ENCODE measurements around the gene PICK1. TPM values are rescaled to one million over a fixed set of nuclear protein-coding genes. Genes with fewer than 3 reads are reported as not detected.

Gene PICK1
- 9.8 and 17.2 TPM in 2 replicates for total RNA-seq

DNA sequence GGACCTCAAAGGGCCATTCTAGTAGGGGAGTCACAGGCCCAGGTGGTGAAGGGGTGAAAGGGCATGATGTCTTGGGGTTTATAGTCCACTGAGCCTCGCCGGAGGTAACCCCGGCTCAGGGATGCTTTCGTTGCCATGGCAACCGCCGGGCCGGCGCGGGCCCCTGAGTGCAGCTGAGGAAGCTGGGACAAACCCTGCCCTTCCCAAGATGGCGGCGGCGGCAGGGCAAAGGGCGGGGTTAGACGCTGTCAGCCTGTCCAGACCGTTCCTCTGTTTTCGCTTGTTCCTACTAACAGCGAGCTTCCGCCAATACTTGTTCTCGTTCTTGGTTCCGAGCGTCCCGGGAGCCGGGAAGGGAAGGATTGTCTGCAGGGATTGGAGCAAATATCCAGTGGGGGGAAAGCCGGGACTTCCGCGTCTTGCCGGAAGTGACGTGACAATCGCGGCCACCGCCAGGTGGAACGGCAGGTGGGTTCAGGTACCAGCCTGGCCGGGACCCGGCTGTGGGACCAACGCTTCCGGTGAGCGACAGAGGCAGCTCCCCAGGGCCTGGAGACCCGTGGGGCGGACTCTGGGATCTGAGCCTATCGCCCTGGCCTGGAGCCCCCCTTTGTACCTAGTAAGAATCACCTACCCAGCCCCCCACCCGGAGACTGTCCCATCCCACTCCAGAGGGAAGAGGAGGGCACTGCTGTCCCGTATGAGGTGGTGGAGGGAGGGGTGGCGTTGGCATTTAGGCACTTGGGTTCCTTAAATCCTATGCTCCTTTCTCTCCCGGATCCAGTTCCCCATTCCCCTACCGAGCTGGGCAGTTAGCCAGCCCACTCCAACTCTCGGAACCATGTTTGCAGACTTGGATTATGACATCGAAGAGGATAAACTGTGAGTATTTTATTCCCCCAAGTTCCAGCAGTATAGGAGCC lies at the start of gene PICK1:
Gene PICK1 (plus strand): TSS at position 436 of the 923 bp plus-strand sequence. CDS start 406 bp downstream, at position 842.

DNA sequence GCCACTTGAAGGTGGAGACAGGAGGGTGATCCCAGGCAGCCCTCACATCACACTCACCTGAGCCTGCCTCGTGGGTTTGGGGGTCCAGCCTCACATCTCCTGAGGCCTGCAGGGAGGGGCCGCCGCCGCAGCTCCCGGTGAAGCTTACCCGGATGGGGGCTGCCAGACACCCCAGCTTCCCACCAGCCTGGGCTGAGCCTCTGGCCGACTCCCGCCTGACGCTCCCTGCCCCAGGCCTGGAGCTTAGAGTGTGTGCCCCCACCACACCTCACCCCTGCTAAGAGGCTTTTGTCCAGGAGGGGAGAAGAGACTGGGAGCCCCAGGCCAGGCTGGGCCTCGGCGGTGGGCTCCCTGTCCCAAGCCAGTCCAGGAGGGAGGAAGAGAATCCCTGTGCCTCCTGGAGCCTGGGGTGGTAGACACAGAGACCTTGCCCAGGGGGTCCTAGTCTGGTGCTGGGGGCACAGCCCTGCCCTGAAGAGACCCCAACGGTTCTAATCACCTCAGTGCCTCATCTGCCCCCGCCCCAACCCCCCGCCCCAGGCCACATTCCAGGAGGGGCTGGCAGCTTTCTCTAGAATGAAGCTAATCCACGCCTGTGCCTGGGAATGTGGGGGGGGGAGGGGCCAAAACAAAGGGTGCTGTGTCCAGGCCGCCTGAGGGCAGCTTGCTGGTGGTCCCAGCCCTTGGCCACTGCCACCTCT lies 26.9 kb downstream of the PICK1 start, which contains the start of gene SLC16A8:
Gene SLC16A8 (minus strand): TSS at position 254 of the 701 bp plus-strand sequence. CDS start 1,311 bp downstream, outside the sequence.

DNA sequence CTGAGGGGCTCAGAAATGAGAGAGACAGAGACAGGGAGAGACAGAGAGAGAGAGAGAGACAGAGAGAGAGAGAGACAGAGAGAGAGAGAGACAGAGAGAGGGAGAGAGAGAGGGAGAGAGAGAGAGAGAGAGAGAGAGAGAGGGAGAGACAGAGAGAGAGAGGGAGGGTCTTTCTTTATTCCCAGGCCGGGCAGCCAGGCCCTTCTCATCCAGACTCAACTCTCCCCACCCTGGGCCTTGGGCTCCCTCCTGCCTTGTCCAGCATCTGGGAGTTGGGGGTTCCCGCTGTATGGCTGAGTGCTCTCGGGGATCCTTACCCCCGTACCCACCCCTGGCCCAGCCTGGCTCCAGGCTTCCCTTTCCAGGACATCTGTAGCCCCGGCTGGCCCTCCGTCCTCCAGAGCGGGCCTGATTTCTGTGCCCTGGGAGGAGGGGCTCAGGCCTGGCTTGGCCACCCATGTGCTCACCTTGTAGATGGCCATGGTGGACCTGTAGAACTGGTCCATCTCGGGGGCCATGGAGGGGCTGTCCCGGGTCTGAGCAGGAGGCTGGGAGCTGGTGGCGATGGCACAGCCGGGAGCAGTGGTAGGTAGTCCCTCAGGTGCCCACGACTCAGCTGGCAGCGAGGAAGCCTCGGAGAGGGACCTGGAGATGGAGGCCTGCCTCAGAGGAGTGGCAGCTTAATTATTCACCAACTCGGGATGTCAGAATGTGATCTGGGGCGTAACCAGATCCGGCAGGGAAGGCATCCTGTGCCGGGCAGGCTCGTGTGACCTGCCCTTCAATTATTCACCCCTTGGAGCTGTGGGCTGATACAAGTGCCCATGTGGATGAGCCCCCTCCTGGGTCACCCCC lies 53.0 kb downstream of the PICK1 start, which contains the start of gene BAIAP2L2:
Gene BAIAP2L2 (minus strand): TSS at position 677 of the 855 bp plus-strand sequence. CDS start 159 bp downstream, at position 518.

Other genes with a start within 250 kb of the PICK1 start
- 29.5 and 48.7 TPM in 2 replicates for gene GCAT, start 249.5 kb upstream of the PICK1 start, total RNA-seq
- not detected in 2 replicates for gene GALR3, start 234.0 kb upstream of the PICK1 start, total RNA-seq
- 24.8 and 25.2 TPM in 2 replicates for gene ANKRD54, start 213.1 kb upstream of the PICK1 start, total RNA-seq
- gene EIF3L, start 208.0 kb upstream of the PICK1 start, total RNA-seq, result 295 and 311 TPM in 2 replicates
- 23.2 and 51.8 TPM in 2 replicates for gene MICALL1, start 151.1 kb upstream of the PICK1 start, total RNA-seq
- 0.59 TPM in 1 of 2 replicates, not detected in the other for gene C22orf23, start 103.8 kb upstream of the PICK1 start, total RNA-seq
- gene POLR2F, start 103.7 kb upstream of the PICK1 start, total RNA-seq, result 26.1 and 39.7 TPM in 2 replicates
- gene SOX10, start 72.8 kb upstream of the PICK1 start, total RNA-seq, result not detected in 2 replicates
- 0.30 TPM in 1 of 2 replicates, not detected in the other for gene SLC16A8, start 26.8 kb downstream of the PICK1 start, total RNA-seq
- under 0.01 and 0.18 TPM in 2 replicates for gene BAIAP2L2, start 53.3 kb downstream of the PICK1 start, total RNA-seq
- 11.3 and 13.4 TPM in 2 replicates for gene PLA2G6, start 124.4 kb downstream of the PICK1 start, total RNA-seq
- 17.5 and 46.3 TPM in 2 replicates for gene MAFF, start 144.6 kb downstream of the PICK1 start, total RNA-seq
- gene TMEM184B, start 215.6 kb downstream of the PICK1 start, total RNA-seq, result 43.9 and 64.7 TPM in 2 replicates

All from smooth muscle cell of the umbilical artery (primary cell).